Activated CD4-positive, alpha-beta T cell treated with anti-CD3 and anti-CD28 coated beads, Interleukin-2, Interleukin-6, amounts not matched to agents 100 ng/mL and 50 ng/mL, durations not matched to agents 16 hours and 8 hours (primary cell): Measurements from ENCODE around the gene CCDC144A.
"Not testable (repeated sequence)": the region's sequence is repeated elsewhere in the genome, so short reads cannot be mapped to it uniquely, and the experiment has no call there.

Source experiments
- DNase-seq: peaks from one replicate; pipeline ENCODE4 v3.0.0-alpha.2; 2020

The CCDC144A gene

DNA sequence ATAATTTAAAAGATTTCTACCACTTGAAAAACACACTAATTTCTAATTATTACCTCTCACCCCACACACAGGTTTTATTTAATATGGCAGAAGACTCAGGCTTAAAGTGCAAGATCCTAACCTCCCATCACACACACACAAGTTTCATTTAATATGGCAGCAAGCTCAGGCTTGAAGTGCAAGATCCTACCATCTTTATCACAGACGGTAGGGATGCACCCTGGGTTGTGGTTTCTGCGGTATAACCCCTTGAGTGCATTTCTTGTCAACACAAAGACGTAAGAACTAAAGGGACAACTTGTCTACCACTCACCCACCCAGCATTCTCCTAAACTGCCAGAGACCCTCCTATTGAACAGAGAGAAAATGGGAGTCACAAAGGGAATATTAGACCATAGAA is 68.1 kb downstream of the CCDC144A start:
- DNase-seq = not testable (repeated sequence)

DNA sequence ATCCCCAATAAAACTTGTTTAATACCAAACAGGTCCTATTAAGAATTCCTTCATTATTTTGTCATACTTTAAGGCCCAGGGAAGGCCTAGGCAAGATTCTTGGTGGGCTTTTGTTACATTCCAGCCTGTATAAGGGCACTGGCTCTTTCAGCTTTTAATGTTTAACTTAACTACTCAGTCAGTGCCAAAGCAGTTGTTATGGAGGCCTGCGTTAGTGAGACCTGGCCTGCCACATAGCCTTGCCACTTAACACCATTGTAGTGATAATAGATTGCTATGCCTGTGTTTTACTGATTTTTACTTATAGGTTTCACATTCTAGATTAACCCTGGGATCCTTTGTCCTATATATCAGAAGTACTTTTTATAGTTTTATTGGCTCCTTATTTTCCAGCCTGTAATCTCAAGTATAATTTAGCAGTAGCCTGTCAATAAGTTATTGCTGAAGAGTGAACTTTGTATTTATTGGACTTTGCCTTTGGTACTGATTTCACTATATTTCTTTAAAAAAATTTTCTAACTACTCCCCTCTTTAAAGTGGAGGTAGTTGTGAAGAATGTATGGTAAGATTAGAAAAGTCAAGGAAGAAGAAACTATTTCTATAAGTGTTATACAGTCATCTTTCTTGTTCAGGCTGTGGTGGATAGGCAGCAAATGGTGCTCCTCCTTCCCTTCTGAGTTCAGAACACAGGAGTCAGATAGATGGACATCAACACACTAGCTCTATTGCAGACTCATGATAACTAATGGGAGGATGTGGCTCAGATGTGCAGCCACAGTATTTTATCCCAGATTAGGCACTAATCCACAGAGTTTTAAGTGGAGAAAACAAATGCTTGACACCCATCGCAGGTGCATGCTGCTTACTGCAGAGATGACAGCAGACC is 78.5 kb downstream of the CCDC144A start:
- not testable (repeated sequence) for DNase-seq

DNA sequence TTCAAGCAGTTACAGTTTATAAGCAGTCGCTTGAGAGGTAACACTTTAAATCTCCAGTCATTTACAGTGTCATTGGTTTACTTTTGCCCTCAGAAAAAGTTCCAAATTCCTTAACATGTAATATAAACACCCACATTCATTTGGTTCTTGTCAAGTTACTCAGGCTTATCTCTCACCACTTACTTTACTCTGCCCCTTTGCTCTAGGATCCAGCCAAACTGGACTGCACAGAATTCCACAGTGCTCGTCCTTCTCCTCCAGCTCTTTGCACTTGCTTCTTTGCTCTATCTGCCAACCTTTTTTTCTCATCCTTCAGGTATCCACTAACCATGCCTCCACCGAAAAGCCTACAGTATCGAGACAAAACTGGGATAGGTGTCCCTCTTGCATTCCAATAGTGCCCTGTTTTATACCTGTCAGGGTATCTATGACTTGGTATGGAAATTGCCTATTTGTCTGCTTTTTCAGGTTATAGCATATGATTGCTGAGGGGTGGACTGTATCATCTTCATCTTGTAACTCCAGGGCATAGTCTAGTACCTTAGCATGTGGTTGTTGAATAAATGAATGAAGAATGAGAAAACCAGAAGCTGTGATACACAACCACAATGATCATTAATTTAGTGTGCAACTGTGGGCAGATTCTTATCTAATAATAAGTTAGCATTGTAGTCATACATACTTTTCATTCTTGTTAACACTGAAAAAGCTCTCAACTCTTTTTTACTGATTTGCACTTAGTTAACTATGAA is 82.5 kb downstream of the CCDC144A start:
- not testable (repeated sequence) for DNase-seq

DNA sequence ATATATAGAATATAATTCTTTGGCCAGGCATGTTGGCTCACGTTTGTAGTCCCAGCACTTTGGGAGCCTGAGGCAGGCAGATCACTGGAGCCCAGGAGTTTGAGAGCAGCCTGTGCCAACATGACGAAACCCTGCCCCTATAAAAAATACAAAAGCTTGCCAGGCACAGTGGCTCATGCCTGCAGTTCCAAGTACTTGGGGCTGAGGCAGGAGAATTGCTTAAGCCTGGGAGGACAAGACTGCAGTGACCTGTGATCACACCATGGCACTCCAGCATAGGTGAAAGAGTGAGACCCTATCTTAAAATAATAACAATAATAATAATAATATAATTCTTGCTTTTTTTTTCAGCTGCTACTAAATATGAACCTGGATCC is 83.1 kb downstream of the CCDC144A start:
- DNase-seq = not testable (repeated sequence)

DNA sequence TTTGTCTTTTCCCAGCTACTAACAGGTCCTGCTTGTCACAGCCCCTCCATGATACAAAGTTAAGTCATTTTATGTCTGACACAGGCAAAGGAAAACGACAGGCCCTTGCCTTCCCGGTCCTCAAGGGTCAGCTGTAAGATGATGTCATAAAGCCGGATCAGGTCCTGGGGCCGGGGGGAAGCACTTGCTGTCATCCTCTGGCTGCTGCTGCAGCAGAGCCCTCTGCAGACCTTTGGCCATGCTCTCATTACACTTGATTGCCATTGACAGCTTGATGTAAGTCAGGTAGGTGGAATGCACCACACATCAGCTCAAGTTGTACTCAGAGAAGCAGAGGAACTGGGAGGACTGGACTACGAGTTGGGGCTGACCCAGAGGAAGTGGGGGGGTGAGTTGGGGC is 97.8 kb downstream of the CCDC144A start:
- DNase-seq = not testable (repeated sequence)

DNA sequence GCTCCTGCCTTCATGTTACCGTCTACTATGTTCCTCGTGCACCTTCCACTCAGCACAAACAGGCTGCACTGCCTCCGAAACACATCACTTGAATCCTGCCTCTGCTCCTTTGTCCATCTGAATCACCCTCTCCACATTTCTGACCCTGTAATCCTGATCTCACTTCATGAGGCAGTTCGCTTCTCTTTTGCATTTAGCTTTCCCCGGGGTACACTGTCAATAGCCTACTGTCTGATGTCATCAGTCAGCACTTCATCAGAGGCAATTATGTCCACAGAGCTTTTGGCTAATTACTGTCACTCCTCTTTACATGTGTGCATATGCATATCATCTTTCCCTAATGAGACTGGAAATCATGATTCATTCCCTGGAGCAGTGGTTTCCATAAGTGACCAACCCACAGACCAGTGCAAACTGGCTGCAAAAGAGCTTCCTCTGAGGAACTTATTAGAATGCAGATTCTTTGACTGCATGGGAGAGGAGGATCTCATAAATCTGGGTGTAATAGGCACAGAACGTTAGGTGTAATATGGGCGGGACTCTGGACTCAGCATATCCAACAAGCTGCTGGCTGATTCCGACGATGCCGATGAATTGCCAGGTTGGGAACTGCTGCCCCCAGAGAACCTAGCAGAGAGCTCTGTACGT is 99.0 kb downstream of the CCDC144A start:
- DNase-seq = not testable (repeated sequence)

DNA sequence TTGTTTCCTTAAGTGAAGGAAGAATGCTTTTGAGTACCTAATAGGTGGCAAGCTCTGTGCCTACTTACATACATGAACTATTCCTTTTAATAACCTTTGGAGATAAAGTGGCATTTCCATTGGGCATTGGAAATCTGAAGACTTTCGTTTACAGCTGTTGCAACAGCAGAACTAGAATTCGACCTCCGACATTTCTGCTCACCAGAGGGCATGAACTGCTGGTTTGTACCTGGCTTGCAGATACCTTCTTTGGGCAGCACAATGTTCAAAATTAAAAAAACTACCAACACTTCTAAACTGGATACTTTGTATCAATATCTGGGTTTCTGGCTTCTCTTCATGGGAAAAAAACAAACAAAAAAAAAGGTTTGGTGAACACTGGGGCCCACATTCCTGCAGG is 99.6 kb downstream of the CCDC144A start:
- not testable (repeated sequence) for DNase-seq

DNA sequence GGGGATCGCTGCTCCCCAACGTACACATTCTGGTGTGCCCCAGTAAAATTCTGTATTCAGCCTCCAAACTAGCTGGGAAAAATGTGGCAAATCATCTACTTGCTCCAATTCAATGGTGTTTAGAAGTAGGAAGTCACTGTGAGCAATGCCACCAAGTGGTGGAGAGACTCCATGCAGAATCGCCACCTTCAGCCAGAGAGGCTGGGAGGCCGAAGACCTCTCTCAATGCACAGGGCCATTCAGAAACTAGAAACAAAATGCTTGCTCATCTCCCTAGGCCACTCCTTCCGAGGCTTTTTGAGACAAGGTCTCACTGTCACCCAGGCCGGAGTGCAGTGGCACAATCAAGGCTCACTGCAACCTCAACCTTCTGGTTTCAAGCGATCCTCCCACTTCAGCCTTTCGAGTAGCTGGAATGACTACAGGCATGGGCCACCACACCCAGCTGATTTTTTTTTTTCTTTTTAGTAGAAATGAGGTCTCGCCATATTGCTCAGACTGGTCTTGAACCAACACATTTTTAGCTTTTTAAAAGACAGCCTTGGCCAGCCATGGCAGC is 100.4 kb downstream of the CCDC144A start:
- DNase-seq = not testable (repeated sequence)

DNA sequence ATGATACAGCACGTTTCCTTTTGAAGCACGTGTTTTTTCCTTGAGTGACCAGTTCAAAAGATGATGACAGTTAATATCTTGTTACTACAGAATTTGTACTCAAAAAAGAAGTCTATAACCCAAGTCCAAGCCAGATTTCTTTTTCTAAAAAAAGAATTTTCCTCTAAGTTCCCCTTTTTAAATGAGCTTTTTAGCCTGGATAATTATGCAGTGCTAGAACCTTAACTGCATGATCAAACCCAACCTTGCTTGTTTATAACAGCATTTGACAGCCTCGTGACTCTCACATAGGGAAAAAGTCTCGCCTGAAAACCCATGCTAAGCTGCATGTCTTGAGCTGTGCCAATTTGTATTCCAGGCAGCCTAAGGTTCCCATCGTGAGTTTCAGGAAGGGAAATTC is 104.2 kb downstream of the CCDC144A start:
- not testable (repeated sequence) for DNase-seq

DNA sequence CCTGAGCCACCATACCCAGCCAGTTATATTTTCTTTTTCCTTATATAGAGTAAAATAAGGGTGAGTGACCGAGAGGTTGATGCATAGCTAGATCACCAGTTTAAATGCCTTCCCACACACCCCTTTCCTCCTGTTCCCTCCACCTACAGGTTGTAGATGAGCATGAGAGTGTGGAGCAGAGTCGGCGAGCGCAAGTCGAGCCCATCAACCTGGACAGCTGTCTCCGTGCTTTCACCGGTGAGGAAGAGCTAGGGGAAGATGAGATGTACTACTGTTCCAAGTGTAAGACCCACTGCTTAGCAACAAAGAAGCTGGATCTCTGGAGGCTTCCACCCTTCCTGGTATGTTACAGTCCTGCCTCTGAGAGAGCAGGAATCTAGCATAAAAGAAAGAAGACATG is 105.9 kb downstream of the CCDC144A start:
- DNase-seq = not testable (repeated sequence)

DNA sequence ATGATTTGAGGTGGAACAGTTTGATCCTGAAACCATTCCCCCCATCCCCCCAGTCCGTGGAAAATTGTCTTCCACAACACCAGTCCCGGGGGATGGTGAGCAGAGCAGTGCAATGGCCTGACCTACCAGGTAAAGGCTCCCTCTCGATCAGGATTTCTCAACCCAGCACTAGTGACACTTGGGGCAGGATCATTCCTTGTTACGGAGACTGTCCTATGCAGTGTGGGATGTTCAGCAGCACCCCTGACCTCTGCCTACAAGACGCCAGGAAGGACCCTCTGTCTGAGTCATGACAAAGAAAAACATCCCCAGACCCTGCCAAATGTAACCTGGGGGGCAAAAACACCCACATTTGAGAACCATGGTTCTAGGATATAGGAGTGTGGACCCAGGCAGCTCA is 114.8 kb downstream of the CCDC144A start:
- not testable (repeated sequence) for DNase-seq

DNA sequence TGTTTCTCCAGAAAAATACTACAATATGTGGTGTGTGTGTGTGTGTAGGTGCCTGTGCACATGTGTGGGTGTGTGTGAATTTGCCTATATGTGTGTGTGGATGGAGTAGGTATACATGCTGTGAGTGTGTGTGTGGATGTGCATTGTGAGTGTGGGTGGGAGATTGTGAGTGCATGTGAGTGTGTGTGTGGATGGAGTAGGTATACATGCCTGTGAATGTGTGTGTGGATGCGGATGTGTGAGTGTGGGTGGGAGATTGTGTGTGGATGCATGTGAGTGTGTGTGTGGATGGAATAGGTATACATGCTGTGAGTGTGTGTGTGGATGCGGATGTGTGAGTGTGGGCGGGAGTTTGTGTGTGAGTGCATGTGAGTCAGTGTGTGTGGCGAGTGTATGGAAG is 116.6 kb downstream of the CCDC144A start:
- DNase-seq = not testable (repeated sequence)

DNA sequence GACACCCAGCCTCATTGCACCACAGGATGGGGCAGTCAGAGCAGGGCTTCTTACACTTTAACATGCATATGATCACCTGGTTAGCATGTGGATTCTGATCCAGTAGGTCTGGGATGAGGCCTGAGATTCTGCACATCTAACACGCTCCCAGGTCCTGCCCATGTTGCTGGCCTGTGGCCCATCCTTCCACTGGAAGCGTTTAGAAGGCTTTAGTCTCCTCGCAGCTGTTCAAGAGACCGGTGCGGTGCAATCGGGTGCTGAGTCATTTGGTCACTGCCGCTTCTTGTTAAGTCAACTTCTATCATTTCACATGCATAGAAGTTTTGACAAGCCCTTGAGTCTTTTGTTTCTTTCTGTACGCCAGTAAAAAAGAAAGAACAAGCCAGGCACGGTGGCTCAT is 117.6 kb downstream of the CCDC144A start:
- DNase-seq = not testable (repeated sequence)

DNA sequence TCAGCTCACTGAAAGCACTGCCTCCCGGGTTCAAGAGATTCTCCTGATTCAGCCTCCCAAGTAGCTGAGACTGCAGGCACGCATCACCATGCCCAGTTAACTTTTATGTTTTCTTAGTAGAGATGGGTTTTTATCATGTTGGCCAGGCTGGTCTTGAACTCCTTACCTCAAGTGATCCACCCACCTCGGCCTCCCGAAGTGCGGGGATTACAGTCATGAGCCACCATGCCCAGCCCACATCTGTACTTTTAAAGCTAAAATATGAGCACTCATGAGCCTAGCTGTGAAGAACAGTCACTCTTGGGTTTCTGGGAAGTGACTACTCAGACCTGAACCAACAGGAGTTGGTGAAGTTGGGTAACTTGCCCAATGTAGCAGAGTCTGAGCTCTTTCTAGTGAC is 120.2 kb downstream of the CCDC144A start:
- DNase-seq = not testable (repeated sequence)

DNA sequence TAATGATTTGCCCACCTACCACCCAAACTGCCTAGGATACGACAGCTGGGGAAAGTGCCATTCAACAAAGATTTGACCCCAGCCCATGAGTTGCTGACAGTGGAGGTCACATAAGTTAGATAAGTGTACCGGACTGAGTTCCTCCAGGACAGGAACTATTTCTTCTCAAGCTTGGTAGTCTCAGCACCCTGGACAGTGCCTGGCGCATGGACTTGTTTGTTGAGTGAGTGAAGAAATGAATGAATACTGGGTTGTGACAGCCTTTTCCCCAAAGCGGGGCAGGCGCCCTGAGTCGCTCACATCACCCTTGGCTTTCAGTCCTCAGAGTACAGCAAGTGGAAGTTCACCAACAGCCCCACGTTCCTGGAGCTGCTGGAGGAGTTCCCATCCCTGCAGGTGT is 122.1 kb downstream of the CCDC144A start:
- not testable (repeated sequence) for DNase-seq

DNA sequence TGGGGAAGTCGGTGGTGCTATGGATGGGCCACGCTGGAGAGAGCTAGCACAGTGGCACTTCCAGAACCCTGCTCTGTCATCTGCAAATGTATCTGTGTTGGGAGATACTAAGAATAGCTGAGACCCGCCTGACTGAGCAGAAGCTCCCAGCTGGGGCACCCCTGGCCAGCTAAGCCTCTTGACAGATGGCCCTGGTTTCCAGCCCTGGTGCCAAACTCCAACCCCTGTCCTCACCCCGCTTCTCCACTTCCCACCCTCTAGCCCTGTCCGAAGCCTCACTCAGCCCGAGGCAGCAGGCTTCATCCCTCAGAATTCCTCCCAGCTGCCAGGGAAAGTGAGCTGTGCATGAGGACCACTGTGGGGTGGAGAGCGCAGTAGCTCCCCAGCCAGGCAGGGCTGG is 124.4 kb downstream of the CCDC144A start:
- no peak for DNase-seq

DNA sequence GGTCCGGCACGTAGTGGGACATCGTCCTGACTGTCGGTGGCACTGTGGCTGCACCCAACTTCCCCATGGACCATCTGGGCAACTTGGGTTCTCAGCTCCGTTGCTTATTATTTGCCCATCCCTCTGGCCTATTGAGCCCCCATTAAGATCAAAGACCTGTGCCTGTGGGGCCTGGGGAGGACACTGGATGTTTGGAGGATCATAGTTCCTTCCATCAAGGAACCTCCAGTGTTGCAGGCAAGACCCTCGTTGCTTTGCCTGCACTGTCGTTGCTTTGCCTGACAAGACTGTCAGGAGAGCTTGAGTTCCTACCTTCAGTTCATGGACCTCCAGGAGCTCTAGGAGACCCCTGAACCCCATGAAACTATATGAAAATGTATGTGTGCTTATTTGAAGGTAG is 127.2 kb downstream of the CCDC144A start:
- no peak for DNase-seq

DNA sequence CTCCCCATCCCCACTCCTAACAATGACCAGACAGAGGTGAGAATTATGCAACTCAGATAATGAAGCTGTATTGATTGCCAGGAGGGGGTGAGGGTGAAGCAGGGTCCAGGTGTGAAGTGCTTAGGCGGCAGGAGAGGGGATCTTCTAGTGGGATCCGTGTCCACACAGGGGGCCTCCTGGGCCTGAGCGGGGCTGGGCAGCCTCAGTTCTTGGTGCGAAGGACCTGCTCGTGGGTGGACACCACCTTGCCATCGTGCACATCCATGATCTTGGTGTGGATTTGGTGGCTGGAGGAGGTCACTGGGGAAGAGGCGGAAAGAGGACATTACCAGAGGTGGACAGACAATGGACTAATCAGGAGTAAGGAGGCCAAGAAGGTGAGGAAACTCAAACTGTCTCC is 127.9 kb downstream of the CCDC144A start:
- DNase-seq = not testable (repeated sequence)

DNA sequence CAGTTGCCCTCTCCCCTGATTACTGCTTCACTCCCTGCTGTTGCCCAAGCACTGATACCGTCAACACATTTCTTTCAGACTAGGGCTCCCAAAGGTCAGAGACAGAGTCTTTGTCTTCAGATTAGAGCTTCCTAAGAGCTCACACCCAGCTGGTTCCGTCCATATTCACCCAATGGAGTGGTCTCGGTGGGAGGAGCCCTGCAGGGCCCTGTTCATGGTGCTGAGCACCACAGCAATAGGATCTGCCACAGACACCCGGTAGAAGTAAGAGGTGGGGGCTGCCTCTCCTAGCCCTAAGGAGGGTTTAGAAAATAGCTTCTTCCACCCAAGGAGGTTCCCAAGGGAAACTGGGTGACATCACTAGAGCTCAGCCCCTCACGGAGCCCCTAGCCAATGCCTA is 128.3 kb downstream of the CCDC144A start:
- no peak for DNase-seq

DNA sequence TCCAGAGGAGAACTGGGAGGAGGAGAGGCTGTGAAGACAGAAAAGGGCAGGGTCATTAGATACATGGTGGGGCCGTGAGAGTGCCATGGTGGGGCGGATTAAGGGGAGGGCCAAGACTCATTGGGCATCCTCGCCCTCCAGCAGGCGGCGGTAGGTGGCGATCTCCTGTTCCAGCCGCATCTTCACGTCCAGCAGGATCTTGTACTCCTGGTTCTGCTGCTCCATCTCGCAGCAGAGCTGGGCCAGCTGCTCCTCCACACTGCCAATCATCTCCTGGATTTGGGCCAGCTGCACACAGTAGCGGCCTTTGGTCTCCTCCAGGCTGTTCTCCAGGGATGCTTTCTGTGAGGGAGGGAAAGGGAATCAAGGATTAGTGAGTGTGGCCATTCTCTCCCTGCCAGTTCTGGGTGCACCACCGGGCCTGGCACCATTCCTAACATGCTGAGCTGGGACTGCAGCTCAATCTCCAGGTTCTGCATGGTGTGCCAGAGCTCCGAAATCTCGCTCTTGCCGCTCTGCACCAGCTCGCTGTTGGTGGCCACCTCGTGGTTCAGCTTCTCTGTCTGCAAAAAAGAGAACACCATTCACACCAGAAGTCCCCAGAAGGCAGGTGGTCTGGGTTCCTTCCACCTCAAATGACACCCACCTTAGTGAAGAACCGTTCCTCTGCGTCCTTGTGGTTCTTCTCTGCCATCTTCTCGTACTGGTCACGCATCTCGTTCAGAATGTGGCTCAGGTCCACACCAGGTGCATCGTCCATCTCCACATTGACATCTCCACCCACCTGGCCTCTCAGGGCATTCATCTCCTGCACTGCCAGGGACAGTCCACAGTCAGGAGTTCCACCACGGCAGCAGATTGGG is 129.0 kb downstream of the CCDC144A start:
- no peak for DNase-seq

DNA sequence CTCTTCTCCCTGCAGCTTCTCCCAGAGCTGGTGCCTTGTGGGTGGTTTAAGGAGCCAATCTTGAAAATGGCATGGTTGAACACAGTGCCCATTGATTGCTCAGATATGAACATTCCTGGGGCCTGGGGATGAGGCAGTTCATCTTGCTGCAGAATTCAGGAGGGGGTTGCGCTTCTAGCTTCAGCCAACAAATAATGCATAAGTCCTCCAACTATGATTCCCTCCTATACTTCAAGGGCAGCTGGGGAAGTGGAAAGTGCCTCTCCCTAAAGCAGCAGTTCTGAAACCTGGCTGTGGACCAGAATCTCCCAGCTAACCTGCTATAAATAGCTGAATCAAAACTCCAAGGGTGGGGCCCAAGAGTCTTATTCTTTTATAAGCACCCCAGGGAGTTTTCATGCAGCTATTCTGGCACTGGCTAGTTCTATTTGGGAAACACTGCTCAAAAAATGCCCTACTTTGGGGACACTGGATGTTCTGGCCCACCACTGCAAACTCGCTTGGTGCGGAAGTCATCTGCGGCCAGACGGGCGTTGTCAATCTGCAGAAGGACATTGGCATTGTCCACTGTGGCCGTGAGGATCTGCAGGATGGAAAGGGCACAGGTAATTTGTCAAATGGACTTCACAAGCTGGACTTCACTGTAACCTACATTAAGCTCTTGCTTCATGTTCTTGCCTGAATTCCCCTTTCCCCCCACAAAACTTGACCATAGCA is 130.3 kb downstream of the CCDC144A start:
- DNase-seq = no peak
